Mucosa of gallbladder (tissue), 1 donor: ENCODE data around the gene RALGAPA2. TPM values are rescaled to one million over a fixed set of nuclear protein-coding genes. Genes with fewer than 3 reads are reported as not detected.

Source experiments
- DNase-seq: peaks from one replicate; pipeline ENCODE4 v3.0.0-alpha.2; 2020; ENCODE audit warnings: low spot score
- total RNA-seq: library from RNA; stranded (reverse); gene quantifications from one replicate; pipeline ENCODE4 v1.2.1, GENCODE V29; 2021
- donor health status: DM: no; HTN: no; CAD: no.

Gene RALGAPA2
- total RNA-seq, 1 donor from 2014 or later = 76.9 TPM

GRCh38 chr20:20498076-20498861 lies 214.2 kb downstream of the RALGAPA2 start:
- no peak for DNase-seq

GRCh38 chr20:20497242-20497978 lies 215.0 kb downstream of the RALGAPA2 start:
- no peak for DNase-seq

GRCh38 chr20:20495729-20496503 lies 216.5 kb downstream of the RALGAPA2 start:
- no peak for DNase-seq

- DNase-seq = no peak
These were observed 218.7 kb downstream of the RALGAPA2 start for GRCh38 chr20:20493701-20494100.

GRCh38 chr20:20492521-20493332 lies 219.7 kb downstream of the RALGAPA2 start:
- DNase-seq = peak; percentile 29

GRCh38 chr20:20491784-20492264 lies 220.6 kb downstream of the RALGAPA2 start:
- no peak for DNase-seq

- DNase-seq = no peak
These were observed 221.2 kb downstream of the RALGAPA2 start for GRCh38 chr20:20491110-20491783.

- DNase-seq = no peak
These were observed 221.8 kb downstream of the RALGAPA2 start for GRCh38 chr20:20490673-20491072.

- DNase-seq = no peak
These were observed 222.6 kb downstream of the RALGAPA2 start for GRCh38 chr20:20489648-20490341.

GRCh38 chr20:20489054-20489453 lies 223.4 kb downstream of the RALGAPA2 start:
- no peak for DNase-seq

- DNase-seq = no peak
These were observed 224.1 kb downstream of the RALGAPA2 start for GRCh38 chr20:20488388-20488787.

GRCh38 chr20:20487811-20488210 lies 224.6 kb downstream of the RALGAPA2 start:
- DNase-seq = no peak

GRCh38 chr20:20483328-20483727 lies 229.1 kb downstream of the RALGAPA2 start:
- DNase-seq = no peak

GRCh38 chr20:20482453-20482852 lies 230.0 kb downstream of the RALGAPA2 start:
- DNase-seq = no peak

- no peak for DNase-seq
These were observed 231.8 kb downstream of the RALGAPA2 start for GRCh38 chr20:20480689-20481088.

- DNase-seq = no peak
These were observed 232.3 kb downstream of the RALGAPA2 start for GRCh38 chr20:20480126-20480525.

GRCh38 chr20:20477444-20478041 lies 234.9 kb downstream of the RALGAPA2 start:
- DNase-seq = no peak

GRCh38 chr20:20476504-20476903 lies 235.9 kb downstream of the RALGAPA2 start:
- DNase-seq = no peak

GRCh38 chr20:20473657-20474056 lies 238.8 kb downstream of the RALGAPA2 start:
- no peak for DNase-seq
